Gastroesophageal sphincter (tissue), 4 donors: ENCODE data around the gene OGA. TPM values are rescaled to one million over a fixed set of nuclear protein-coding genes. Genes with fewer than 3 reads are reported as not detected.

Experiments used
- ATAC-seq: fragments of 150-250 bp; one replicate; pipeline ENCODE4 v1.9.1; 2016; ENCODE audit warnings: mild to moderate bottlenecking, moderate library complexity
- H3K27ac ChIP-seq, 4 donors: fragments of 200-600 bp; sonication (generic) in 3 of 4; 1 replicate in 3 of 4; 2 replicates in 1 of 4; pipeline ENCODE4 v1.5.1; 2016 to 2019
- H3K27me3 ChIP-seq: fragments of 200-600 bp; sonication (generic); one replicate; pipeline ENCODE4 v1.5.1; 2019
- H3K36me3 ChIP-seq, 2 donors: fragments of 200-600 bp; sonication (generic); one replicate each; pipeline ENCODE4 v1.5.1; 2019; ENCODE audit warnings: control low read depth in 1 of 2
- H3K4me1 ChIP-seq, 3 donors: fragments of 200-600 bp; sonication (generic); 1 replicate in 2 of 3; 2 replicates in 1 of 3; pipeline ENCODE4 v1.5.1; 2016 to 2019; ENCODE audit warnings: control low read depth in 2 of 3
- H3K4me3 ChIP-seq, 2 donors: fragments of 200-600 bp; sonication (generic); one replicate each; pipeline ENCODE4 v1.5.1; 2019; ENCODE audit warnings: mild to moderate bottlenecking in 1 of 2, moderate library complexity in 1 of 2
- H3K9me3 ChIP-seq, 3 donors: fragments of 200-600 bp; sonication (generic); one replicate each; pipeline ENCODE4 v1.5.1; 2017 to 2019; ENCODE audit warnings: control low read depth in 2 of 3
- CTCF ChIP-seq, 4 experiments: fragments of 200-600 bp in 2 of 4; fragments of 450-650 bp in 2 of 4; sonication (generic) in 1 of 4; IDR thresholded peaks; one replicate each; pipeline ENCODE4 v1.5.1; 2017 to 2019; ENCODE audit warnings: antibody characterized with exemption in 4 of 4, mild to moderate bottlenecking in 2 of 4, moderate library complexity in 2 of 4
- EP300 ChIP-seq: sonication (generic); formaldehyde crosslinking; IDR thresholded peaks from one replicate; pipeline ENCODE4 v1.6.1; 2017; ENCODE audit warnings: antibody characterized with exemption, mild to moderate bottlenecking
- POLR2A ChIP-seq, 2 donors: fragments of 450-650 bp; IDR thresholded peaks; one replicate each; pipeline ENCODE4 v1.6.1; 2017; ENCODE audit warnings: antibody characterized with exemption in 2 of 2, mild to moderate bottlenecking in 2 of 2, moderate library complexity in 1 of 2
- POLR2AphosphoS5 ChIP-seq: sonication (generic); formaldehyde crosslinking; IDR thresholded peaks from one replicate; pipeline ENCODE4 v1.6.1; 2017; ENCODE audit warnings: antibody characterized with exemption
- WGBS, 2 donors: methylation state at CpG; one replicate each; pipeline ENCODE4 v1.1.5; 2018; ENCODE audit warnings: low coverage in 1 of 2; 5-methylcytosine and 5-hydroxymethylcytosine counted together
- total RNA-seq, 4 donors: library from RNA; depleted of rRNA; stranded (reverse); fragments of >200 nt; gene quantifications; one replicate each; pipeline ENCODE4 v1.1.0, GENCODE V29; 2016

OGA gene
- total RNA-seq, 4 donors from 2014 or later, result 92.5 to 163 (median 115) TPM

GRCh38 chr10:101839002-101839401, 20.8 kb upstream of the OGA start:
- H3K36me3 ChIP-seq, result no peaks in the 10 kb centered on the region
- TF ChIP-seq POLR2AphosphoS5 (no peak), EP300 (no peak), CTCF (IDR thresholded peaks at IDR 0.05) (no peak), POLR2A (IDR thresholded peaks at IDR 0.05) (no peak)
- no peak for ATAC-seq
- H3K4me1 ChIP-seq, result peaks cover 0 to 38% (median 13%) of the 10 kb centered on the region in 3 donors
- H3K9me3 ChIP-seq, result no peaks in the 10 kb centered on the region
- WGBS, 2 donors, result 100% methylated on average over 1 of the region's 1 CpG; no CpG with 5 or more reads in 1 of the 2 donors
- no peak overlapping the region for H3K27ac ChIP-seq
- no peak overlapping the region for H3K4me3 ChIP-seq
- no peaks in the 10 kb centered on the region for H3K27me3 ChIP-seq

GRCh38 chr10:101838416-101838970, 20.2 kb upstream of the OGA start:
- Histone ChIP-seq H3K4me1 (peaks cover 0 to 33% (median 13%) of the 10 kb centered on the region in 3 donors), H3K4me3 (no peak overlapping the region), H3K27ac (no peak overlapping the region), H3K27me3 (no peaks in the 10 kb centered on the region), H3K36me3 (no peaks in the 10 kb centered on the region), H3K9me3 (no peaks in the 10 kb centered on the region)
- ATAC-seq, result no peak
- no peak for TF ChIP-seq POLR2A (IDR thresholded peaks at IDR 0.05)
- no peak for TF ChIP-seq POLR2AphosphoS5
- TF ChIP-seq CTCF (IDR thresholded peaks at IDR 0.05), result no peak
- TF ChIP-seq EP300, result no peak
- WGBS, 2 donors, result 58 to 100% methylated on average over 1 to 4 of the region's 6 CpGs

- ATAC-seq, result no peak
- 80 to 100% methylated on average over 1 to 2 of the region's 2 CpGs for WGBS, 2 donors
- no peak overlapping the region for H3K27ac ChIP-seq
- peaks cover 0 to 30% (median 13%) of the 10 kb centered on the region in 3 donors for H3K4me1 ChIP-seq
- H3K36me3 ChIP-seq, result no peaks in the 10 kb centered on the region
- TF ChIP-seq EP300 (no peak), CTCF (IDR thresholded peaks at IDR 0.05) (no peak), POLR2AphosphoS5 (no peak), POLR2A (IDR thresholded peaks at IDR 0.05) (no peak)
- no peaks in the 10 kb centered on the region for H3K9me3 ChIP-seq
- H3K4me3 ChIP-seq, result no peak overlapping the region
- H3K27me3 ChIP-seq, result no peaks in the 10 kb centered on the region
These were observed 19.5 kb upstream of the OGA start for GRCh38 chr10:101837748-101838147.

GRCh38 chr10:101835362-101835761, 17.1 kb upstream of the OGA start:
- WGBS, 2 donors, result 78 to 90% methylated on average over 2 to 3 of the region's 4 CpGs
- no peak overlapping the region for H3K27ac ChIP-seq
- ATAC-seq, result no peak
- H3K4me3 ChIP-seq, result no peak overlapping the region
- no peaks in the 10 kb centered on the region for H3K9me3 ChIP-seq
- peaks cover 0 to 25% (median 15%) of the 10 kb centered on the region in 3 donors for H3K4me1 ChIP-seq
- TF ChIP-seq POLR2AphosphoS5 (no peak), POLR2A (IDR thresholded peaks at IDR 0.05) (no peak), CTCF (IDR thresholded peaks at IDR 0.05) (no peak), EP300 (no peak)
- H3K36me3 ChIP-seq, result no peaks in the 10 kb centered on the region
- H3K27me3 ChIP-seq, result no peaks in the 10 kb centered on the region

DNA sequence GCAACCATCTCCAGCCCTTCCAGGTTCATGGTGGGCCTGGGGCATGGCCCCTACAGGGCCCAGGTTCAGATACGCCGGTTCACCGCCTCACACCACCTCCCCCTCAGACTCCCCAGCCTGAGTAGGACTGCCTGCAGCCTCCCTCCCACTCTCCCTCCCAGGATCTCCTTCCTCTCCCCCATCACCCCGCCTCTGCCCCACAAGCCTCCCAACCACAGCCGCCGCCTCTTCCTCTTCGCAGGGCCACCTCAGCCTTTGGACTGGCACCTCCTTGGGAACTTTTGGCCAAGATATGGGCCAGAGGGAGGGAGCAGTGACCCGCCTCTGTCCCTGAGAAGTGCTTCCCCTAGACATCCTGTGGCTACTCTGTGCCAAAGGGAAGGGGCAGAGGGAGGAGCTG, 16.1 kb upstream of the OGA start:
- WGBS, 2 donors, result 93 to 100% methylated on average over 4 to 7 of the region's 8 CpGs

More for the DNA sequence above, 16.1 kb upstream of the OGA start:
- H3K9me3 ChIP-seq, result no peaks in the 10 kb centered on the region
- TF ChIP-seq EP300 (no peak), CTCF (IDR thresholded peaks at IDR 0.05) (no peak), POLR2A (IDR thresholded peaks at IDR 0.05) (no peak), POLR2AphosphoS5 (no peak)
- no peak for ATAC-seq
- H3K4me3 ChIP-seq, result no peak overlapping the region
- no peaks in the 10 kb centered on the region for H3K27me3 ChIP-seq
- H3K4me1 ChIP-seq, result peaks cover 0 to 25% (median 12%) of the 10 kb centered on the region in 3 donors
- H3K36me3 ChIP-seq, result no peaks in the 10 kb centered on the region
- no peak overlapping the region for H3K27ac ChIP-seq
